Activated CD4-positive, CD25-positive, alpha-beta regulatory T cell (primary cell): ENCODE data around the gene ITGAL.

ENCODE experiments used
- DNase-seq, 4 experiments: peaks; one replicate each; lab custom pipeline; 2025; lab: John Stamatoyannopoulos, UW

ITGAL gene

DNA sequence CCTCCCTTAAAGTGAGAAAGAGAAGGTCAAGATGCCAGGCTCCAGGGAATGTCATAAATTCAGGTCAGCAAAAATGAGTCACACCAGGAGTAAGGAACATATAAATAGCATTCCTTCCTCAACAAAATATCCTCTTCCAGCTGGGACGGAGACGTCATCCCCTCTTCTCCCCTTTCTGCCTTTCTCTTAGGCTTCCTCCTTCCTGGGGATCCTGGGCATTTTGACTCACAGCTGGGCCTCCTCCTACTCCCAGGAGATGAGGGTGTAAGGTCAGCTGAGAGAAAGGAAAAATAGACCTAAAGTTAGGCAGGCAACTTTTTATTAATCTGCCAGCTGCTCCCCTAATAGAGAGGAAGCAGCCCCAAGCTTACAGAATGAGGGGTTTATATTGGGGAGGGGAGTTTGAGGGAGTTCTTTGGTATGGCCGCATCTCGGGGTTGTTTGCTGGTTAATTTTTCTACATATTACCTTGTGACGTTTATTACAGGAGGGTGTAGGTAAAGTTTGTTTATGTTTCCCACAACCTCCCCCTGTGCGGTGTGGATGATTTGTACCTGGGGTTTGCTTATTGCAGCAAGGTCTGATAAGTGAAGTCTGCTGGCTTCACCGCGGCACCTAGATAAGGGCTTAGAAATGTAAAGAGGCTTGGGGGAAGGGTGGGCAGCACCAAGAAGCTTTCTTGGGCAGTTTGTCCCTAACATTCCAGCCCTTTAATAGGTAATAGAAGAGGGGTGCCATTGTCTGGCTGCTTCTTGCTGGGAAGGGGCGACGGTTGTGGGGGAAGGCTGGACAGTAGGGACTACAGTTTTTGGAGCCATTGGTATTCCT, 69.2 kb downstream of the ITGAL start:
- no peak for DNase-seq

DNA sequence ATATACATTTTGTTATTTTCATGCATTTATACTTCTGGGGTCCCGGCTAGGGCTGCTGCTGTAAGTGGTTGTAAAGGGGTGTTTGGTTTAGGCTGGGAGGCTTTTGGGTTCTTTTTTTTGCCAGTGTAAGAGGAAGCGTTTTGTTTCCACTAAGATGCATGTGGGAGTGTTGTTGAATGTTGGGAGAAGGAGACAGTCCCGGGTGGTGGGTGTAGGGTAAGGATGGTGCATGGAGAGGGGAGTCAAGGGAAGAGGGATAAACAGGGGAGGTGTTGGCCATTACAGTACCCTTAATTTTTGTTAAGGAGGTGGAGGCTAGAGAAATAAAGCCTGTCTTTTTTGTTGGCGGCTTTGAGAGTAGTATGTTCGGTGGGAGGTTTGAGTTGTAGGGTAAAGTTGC, 70.5 kb downstream of the ITGAL start:
- no peak for DNase-seq

DNA sequence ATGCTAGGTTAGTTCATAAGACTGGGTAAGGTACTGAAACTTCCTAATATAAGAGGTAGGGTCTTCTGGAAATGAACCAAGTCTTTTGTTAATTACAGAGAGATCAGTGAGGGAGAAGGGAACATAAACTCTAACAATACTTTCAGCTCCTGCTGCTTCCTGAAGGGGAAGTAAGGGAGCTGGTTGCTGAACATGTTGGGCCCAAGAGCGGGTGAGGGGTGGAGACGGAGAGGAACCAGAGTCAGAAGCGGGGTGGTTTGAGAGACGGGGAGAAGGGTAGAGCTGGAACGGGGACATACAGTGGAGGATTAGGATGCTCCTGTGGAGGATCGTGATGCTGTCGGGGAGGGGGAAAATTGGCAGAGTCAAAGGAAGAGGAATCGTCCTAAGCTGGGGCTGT, 73.6 kb downstream of the ITGAL start:
- no peak for DNase-seq

DNA sequence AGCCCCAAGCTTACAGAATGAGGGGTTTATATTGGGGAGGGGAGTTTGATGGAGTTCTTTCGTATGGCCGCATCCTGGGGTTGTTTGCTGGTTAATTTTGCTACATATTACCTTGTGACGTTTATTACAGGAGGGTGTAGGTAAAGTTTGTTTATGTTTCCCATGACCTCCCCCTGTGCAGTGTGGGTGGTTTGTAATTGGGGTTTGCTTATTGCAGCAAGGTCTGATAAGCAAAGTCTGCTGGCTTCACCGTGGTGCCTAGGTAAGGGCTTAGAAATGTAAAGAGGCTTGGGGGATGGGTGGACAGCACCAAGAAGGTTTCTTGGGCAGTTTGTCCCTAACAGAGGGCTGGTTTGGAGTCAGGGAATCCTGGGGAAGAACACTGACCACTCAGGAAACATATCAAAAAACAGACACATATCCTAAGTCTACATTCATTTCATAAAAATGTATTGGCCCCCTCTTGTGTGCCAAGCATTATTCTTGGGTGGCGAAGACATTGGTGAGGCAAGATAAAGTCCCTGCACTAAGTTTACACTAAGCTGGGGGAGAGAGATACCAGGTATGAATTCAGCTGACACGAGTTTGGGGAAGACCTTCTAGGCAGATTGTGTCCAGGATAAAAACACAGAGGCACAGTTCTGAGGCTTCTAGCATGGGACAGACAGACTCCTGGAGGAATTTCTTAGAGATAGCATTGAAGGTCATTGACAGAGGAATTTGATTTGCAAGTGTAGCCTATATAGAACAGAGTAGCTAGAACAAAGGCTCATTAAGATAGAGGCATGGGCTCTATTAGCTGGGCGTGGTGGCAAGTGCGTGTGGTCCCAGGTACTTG, 76.1 kb downstream of the ITGAL start:
- no peak for DNase-seq

DNA sequence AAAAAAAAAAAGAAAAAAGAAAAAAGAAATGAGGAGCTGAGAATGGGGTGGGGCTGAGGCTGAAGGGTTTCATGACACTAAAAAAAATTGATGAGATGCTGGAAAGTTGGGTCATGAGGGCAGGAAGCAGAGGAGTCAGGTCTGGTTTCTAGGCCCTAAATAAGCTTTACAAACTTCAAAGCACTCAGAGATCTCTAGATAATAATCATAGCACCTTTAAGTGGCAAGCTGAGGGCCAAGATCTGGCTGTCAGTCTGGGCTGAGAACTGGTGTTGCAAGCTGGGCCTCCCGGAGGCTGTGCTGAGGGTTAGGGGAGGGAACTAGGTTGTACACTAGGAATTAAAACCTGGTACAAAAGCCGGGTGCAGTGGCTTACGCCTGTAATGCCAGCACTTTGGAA, 79.2 kb downstream of the ITGAL start:
- peak in 1 of 4 experiments; percentile 7 for DNase-seq

DNA sequence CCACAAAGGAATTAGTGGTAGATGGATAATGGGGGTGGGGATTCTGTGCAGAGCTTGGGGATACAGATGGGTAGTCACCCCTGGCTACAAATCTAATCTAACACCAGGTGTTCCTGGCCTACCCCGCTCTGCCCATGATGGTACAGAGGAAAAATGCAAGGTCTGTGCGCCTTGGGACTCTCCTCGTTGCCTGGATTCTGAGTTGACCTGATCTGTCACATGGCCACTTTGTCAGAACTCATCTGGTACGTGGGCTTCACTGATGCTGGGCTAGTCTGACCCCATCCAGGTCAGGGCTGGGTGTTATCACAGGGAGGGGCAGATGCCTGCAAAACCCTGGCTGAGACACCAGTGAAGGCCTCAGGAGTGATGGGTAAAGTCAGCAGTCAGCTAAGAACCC, 80.4 kb downstream of the ITGAL start:
- no peak for DNase-seq

DNA sequence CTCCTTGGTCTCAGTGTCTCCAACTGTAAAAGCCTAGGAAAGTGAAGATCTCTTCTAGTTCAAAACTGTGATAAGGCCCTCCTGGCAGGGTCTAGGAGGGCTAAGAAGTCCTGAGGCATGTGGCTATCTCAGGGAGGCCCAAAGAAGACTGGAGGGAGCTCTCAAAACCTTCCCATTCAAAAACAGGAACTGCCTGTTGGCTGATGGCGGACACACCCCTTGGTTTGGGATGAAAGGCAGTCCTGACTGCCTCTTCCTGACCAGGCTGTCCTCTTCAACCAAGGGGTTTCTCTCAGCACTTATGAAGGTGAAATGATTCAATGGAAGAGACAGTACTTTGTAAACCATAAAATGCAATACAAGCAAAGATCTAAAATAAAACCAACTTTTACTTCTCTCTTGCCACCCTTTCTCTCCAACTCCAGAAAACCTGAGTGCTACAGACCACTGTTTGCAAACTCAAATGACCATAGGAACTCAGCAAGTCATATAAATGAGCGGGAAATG, 80.9 kb downstream of the ITGAL start:
- DNase-seq: no peak

DNA sequence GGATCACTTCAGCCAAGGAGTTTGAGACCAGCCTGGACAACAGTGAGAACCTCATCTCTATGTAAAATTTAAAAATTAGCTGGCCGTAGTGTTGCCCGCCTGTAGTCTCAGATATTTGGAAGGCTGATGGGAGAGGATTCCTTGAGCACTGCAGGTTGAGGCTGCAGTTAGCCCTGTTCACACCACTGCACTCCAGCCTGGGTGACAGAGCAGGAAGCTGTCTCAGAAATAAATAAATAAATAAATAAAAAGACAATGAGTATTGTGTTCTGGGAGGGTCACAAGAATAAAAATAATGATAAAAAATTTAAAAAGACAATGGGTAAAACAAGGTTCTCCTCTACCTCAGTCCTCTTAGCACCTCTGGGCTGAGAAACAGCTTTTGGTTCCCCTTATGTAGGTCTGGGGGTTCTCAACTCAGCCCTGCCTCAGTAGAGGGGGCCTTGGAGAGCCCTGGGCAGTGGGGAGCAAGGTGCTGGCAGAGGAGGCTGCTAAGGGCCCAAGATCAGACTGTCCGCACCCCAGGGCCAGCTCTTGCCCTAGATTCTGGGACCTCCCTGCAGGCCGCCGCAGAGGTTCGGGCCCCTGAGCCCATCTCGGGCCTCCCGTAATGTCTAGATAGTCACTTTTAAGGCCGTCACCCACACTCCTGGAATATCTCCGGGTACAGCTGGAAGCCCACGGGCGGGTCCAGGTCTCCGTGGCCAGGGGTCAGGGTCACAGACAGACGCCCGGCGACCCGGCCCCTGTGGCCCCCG, 82.2 kb downstream of the ITGAL start:
- no peak for DNase-seq

DNA sequence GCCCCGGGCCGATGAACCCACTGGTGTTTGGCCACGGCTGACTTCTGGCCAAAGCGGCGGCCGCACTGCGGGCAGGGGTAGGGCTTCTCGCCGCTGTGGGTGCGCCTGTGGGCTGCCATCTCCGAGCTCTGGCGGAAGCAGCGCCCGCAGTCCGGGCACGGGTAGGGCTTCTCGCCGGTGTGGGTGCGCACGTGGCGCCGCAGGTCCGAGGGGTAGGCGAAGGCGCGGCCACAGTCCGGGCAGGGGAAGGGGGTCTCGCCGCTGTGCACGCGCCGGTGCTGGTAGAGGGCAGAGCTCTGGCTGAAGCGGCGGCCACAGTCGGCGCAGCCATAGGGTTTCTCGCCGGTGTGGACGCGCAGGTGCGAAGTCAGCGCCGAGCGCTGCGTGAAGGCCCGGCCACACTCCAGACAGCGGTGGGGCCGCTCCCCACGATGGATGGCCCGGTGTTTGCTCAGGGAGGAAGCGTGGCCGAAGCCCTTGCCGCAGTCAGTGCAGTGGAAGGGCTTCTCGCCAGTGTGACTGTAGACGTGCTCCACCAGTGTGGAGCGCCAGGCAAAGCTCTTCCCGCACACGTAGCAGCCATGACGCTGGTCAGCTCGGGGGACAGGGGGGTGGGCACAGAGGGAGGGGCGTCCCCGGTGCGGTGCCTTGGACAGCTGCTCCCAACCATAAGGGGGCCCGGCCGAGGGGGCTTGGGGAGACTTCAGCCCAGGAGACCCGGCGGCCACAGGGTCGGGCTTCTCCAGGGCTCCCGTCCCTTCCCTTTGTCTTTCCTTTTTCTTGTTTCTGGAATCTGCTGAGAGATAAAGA, 83.0 kb downstream of the ITGAL start:
- DNase-seq: no peak

DNA sequence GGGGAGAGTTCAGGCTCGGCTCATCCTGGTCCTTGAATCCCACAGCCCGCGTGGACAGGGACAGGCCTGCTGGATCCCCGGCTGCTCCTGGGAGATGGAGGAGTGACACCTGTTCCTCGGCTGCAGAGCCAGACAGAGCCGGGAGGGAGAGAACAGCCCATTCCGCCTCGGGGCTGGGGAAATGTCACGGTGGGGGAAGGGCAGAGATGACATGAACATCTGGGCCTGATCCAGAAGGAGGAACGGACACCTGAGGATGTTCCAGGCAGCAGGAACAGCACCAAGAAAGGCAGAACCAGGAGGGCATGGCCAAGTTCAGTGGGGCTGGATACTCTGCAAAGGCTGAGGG, 83.6 kb downstream of the ITGAL start:
- DNase-seq: no peak

DNA sequence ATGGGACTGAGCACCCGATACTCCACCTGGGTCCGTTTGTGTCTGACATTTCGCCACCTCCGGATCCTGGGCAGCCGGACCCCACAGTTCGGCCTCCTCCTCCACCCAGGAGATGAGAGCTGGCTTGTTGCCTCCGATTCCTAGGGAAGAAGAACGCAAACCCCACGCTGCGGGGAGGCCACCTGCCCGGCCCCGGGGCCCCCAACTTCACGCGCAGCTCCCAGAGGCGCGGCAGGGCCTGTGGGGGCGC, 85.1 kb downstream of the ITGAL start:
- no peak for DNase-seq

DNA sequence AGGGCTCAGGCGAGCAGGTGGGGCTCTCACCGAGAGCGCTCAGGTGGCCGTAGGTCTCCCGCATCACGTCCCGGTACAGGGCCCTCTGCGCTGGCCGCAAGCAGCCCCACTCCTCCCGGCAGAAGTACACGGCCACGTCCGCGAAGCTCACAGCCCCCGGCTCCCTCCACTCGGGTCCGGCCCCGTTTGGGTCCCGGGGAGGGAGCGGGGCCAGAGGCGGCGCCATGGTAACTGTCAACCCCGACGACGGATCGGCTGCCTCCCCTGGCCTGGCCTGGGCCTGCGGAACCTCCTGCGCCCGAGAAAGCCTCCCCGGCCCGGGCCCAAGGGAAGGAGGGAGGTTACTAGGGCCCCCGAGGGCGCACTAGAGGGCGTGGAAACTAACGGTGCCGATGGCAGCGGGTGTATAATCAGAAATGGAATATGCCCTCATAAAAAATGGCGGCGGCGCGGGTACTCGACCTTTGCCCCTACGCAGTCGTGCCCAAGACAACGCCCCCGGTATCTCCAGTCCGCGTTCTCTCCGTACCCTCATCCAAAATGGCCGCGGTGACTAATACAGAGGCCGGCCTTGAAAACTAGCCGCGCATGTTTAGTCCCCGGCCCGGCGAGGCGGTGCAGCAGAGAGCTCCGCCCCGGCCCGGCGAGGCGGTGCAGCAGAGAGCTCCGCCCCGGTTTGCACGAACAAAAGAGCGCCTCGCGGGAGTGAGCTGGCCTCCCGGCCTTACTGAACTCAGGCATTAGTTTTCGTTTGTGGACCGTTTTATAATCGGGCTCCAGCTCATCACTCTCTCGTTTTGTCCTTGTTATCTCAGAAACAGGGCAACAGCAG, 85.6 kb downstream of the ITGAL start, which contains the start of gene ZNF764:
TSS of gene ZNF764 (minus strand) at position 418 of the 832 bp plus-strand sequence. CDS start at position 226, 192 bp downstream.
- peak; percentile 87 to 93 (median 91) for DNase-seq

DNA sequence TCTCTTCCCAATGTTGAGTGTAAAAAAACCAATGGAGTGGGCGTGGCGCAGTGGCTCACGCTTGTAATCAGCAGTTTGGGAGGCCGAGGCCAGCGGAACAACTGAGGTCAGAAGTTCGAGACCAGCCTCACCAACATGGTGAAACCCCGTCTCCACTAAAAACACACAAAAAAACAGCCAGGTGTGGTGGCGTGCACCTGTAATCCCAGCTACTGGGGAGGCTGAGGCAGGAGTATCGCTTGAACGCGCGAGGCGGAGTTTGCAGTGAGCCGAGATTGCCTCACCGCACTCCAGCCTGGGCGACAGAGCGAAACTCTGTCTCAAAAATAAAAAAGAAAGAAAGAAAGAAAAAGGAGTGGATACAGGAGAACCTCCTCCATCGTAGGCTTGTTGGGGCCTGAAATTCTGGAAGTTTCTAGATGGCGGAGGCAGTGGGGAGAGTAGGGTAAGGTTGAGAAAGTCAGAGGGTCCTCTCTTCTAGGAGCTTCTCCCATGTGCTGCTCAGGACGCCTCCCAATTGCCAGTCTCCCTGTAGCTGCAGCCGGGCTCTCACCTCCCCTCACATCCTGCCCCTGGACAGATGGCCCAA, 86.3 kb downstream of the ITGAL start:
- no peak for DNase-seq

DNA sequence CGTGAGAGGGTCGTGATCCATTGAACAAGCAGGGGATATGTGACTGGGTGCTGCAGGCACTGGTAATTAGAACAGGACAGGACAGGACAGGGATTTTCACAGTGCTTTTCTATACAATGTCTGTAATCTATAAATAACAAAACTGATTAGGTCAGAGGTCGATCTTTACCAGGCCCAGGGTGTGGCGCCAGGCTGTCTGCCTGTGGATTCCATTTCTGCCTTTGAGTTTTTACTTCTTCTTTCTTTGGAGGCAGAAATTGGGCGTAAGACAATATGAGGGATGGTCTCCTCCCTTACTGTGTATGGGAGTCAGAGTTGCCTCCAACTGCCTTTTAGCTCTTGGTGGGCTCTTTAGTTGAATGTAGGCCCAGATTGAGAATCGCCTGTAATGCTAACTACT, 87.1 kb downstream of the ITGAL start:
- no peak for DNase-seq

DNA sequence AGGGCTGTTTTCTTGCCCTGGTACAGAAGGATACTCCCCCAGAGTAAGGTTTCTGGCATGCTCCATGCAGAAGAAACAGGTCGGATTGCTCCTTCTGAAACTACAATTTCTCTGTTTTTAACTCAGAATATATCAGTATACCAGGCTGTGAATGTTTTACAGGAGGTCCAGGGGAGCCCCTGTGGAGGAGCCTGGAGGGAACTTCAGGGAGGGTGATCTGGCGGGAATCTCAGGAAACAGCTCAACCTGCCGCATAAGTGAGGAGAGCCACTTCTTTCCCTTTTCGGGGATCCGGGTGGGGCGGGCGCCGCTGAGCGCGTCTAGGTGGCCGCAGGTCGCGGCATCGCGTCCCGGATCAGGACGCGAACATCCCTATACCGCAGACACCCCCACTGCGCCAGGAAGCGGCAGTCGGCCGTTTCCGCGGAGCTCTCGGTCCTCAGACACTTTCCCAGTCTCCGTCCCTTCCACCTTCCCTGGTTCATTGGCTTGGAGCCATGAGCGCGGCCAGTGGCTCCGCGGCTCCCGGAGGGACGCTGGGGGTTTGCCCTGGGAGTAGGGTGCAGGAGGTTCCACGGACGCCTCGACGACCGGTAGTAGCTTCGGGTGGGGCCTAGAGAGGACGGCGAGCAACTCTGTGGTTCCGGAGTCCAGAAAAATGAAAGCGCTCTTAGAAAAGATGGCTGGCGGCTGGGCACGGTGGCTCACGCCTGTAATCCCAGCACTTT, 88.7 kb downstream of the ITGAL start:
- no peak for DNase-seq

DNA sequence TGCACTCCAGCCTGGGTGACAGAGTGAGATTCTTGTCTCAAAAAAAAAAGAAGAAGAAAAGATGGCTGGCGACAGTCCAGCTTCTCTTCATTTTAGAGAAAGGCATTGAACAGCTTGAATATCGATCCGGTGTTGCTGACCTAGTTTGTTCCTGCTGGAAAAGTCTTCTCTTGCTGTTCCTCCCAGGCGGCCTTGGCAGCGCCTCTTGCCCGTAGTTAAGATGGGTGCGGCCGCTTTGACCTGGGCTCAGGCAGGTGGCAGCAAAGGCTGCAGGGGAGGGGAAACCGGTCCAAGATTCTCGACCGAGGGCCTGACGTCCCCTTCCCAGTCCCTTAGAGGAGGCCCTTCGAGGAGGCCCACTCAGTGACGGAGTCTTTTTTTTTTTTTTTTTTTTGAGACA, 89.5 kb downstream of the ITGAL start:
- no peak for DNase-seq

DNA sequence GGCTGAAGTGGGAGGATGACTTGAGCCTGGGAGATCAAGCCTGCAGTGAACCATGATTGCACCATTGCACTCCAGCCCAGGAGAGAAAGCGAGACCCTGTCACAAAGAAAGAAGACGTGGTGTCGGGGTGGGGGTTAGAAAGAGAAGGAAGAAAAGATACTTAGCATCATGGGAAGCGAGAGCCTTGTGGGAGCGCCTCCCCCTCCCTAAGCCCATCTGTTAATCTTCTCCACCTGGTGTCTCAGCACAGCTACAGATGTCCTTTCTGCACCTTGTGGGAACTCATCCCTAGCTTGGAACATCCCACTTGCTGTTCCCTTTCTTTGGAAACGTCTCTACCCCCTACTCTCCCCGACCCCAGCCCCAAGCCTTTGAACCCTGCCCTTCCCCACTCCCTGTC, 93.0 kb downstream of the ITGAL start:
- DNase-seq: no peak

DNA sequence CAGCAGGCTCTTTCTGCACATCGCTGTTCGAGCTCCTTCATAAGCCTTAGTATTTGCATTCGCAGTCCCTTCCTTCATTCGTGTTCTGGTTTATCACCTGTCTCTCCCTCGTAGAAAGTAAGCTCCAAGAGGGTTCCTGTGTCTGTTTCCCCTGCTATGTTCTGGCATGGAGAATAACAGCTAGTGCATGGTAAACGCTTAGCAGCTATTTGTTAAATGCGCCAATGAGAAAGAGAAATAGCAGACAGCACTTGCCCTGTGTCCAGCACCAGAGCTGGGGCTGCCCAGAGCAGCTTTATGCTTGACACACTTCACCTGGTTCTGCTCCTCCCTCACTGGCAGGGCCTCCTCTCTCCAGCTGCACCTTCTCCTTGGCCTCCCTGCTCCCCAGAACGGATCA, 93.4 kb downstream of the ITGAL start:
- no peak for DNase-seq

DNA sequence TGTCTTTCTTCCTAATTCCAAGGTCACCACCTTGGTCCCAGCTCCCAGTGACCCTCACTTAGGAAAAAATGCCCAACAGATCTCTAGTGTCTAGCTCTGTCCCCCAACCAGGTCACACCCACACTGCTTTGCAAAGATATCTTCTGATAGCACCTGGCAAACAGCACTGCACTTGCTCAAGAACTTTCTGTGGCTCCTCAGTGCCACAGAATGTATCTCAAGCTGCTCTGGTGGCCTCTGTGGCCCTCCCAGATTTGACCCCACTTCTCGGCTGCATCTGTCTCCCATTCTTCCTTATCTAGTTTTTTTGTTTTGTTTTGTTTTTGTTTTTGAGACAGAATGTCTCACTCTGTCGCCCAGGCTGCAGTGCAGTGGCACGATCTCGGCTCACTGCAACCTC, 94.0 kb downstream of the ITGAL start:
- DNase-seq: no peak
